NOMO-1 treated with dmso at 0.1 percent for 144 hours (cell line): ENCODE data around the gene RTRAF.

Source experiments
- DNase-seq: peaks from one replicate; lab custom pipeline; 2025; ENCODE audit not compliant: unreplicated experiment; lab: John Stamatoyannopoulos, UW

The RTRAF gene

DNA sequence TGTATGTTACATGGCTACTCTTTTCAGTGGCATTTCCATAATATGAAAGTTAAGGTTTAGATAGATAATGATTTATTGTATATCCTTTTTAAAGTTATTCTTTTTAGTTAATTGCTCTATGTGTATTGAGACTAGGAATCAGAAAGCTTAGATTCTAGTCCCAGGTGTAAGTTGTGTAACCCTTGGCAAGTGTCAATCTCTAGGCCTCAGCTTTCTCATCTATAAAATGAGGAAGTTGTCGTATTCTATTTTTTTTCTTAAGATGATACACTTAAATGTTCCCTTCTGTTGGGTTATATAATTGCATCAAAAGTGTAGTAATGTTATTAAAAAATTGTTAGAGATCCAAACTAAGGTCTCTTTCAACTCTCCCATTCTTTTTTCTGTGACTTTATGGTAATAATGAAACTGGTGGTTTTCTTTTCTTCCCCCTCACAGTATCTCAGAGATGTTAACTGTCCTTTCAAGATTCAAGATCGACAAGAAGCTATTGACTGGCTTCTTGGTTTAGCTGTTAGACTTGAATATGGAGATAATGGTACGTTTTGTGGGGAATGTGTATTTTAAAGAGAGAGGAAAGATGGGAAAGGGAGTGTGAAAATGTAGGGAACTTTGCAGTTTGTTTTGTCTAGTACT, 4.1 kb downstream of the RTRAF start:
- DNase-seq, result no peak

DNA sequence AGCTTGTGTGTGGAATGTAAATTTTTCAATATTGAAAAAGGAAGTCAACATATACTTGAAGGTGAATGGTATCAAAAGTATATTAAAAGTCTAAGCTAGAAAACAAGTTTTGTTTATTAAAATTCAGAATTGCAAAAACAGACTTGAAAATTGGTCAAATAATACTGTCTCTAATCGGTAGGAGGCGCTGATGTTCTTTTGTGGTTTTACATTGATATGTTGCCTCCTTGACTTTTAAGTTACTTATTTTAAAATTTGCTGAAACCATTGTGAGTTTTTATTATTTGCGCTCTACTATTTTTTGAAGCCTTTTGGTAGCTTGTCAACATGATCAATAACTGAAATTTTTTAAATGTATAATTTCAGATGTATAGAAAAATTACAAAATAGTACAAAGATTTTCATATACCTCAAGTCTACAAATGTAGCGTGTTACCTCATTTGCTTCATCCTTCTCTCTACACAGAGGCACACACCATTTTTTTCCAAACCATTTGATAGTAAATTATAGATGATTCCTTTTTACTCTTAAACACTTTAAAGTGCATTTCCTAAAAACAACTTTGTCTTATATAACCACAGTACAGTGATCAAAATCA, 6.9 kb downstream of the RTRAF start:
- DNase-seq, result no peak

GRCh38 chr14:51998348-51998747, 9.0 kb downstream of the RTRAF start:
- DNase-seq, result no peak

DNA sequence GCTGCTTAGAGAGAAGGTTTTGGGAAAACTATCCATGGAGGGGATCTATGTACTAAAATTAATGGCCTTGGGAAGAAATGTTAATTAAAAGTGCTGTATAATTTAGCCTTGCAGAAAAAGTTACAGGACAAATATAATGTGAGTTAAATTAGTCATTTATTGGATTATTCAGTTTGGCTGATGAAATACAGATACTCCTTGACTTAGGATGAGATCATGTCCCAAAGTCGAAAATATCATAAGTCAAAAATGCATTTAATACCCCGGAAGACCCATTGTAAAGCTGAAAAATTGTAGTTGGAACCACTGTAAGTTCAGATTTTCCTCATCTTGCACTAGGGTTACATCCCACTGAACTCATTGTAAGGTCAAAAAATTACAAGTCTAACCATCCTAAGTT, 9.7 kb downstream of the RTRAF start:
- DNase-seq, result no peak

GRCh38 chr14:52000019-52000582, 10.8 kb downstream of the RTRAF start:
- no peak for DNase-seq

DNA sequence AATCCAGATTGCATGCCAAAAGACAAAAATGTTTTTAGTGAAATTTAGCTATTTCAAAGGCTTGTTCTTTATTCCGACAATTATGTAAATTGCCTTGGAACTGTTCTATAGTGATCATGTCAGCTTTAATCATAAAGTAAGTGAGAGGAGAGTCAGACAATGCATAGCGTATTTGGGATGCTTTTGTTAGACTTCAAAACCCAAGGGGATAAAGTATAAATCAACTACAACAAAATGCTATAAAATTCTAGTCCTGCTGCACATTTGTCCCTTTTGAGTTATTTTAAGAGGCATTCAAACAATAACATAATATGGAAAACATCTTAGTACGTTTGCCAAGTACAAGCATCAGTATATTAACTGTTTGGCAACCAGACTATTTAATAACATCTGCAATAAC, 11.3 kb downstream of the RTRAF start:
- DNase-seq, result no peak

GRCh38 chr14:52002542-52002941, 13.2 kb downstream of the RTRAF start:
- DNase-seq, result no peak

GRCh38 chr14:52003324-52003723, 14.0 kb downstream of the RTRAF start:
- DNase-seq, result no peak

- DNase-seq, result no peak
These were observed 16.3 kb downstream of the RTRAF start for GRCh38 chr14:52005625-52006024.

GRCh38 chr14:52006361-52006760, 17.0 kb downstream of the RTRAF start:
- no peak for DNase-seq

- DNase-seq, result no peak
These were observed 17.9 kb downstream of the RTRAF start for GRCh38 chr14:52007211-52007610.

DNA sequence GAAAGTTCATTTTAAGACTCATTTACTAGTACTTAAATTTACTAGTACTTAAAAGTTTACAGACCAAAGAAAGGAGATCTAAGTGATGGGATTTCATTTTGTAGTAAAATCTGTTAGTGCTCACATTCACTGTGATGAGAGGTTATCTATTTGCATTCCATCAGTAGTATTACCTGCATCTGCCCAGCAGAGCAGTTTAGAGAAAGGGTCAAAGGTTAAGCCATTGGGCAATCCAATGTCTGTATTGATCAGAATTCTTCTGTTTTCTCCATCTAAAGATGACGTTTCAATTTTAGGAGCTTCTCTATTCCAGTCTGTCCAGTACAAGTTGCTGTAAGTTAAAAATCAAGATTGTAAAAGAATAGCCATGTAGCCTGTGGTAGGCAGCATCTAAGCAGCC, 18.3 kb downstream of the RTRAF start:
- no peak for DNase-seq

DNA sequence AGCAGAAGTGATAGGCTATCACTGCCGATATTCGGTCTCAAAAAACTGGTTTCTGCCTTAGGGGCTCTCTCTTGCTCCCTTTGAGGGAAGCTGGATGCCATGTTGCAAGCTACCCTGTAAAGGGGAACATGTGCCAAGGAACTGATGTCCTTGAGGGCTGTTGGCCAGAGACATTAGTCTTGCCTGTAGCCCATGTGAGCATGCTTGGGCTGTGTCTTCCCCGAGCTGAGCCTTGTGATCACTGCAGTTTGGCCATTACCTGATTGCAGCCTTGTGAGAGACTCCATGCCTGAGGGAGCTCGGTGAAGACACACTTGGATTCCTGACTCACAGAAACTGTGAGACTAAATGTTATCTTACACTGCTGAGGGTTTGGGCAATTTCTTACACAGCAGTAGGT, 18.8 kb downstream of the RTRAF start:
- no peak for DNase-seq

- DNase-seq, result no peak
These were observed 20.9 kb downstream of the RTRAF start for GRCh38 chr14:52010173-52010693.

GRCh38 chr14:52011523-52011922, 22.2 kb downstream of the RTRAF start:
- no peak for DNase-seq

DNA sequence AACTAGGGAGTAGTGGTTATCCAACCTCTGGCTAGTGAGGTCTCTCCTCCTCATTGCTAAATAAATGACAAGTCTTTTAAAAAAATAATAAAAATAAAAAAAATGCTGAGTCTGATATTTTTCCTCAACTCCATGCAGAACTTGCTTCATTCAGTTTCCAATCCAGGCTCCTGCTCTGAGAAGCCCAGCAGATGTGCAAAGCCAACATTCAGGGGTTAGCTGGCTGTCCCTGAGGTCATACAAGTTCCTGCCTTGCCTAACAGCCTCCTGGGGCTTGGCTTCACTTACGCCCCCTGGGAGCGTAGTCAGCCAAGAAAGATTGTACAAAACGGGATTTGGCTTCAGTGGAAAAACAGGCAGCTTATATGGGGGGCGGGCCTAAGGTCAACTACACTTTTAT, 23.3 kb downstream of the RTRAF start:
- no peak for DNase-seq

DNA sequence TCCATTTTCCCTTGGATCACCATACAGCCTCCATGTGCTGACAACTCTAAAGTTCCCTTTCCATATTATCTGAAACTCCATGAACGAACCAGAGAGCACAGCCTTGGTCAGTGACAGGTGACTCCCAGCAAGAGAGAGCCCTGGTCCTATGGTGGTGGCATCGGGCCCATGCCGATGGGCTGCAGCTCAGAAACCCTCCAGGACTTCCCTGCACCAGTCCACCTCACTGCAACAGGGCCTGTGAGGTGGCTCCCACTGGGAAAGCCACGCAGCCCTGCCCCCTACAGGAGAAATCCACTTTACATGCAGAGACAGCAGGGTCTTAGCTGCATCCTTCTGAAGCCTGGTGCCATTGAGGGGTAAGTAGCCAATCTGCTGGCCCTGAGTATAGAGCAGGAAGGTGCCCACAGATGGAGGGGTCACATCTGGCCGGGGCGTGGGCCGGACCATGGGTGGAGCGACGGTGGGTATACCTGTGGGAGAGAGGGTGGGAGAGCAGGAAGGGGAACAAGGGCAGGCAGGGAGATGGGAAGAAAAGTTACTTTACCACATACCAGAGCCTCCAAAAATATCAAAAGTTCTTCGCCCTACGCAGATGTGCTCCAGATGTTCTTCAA, 24.7 kb downstream of the RTRAF start:
- DNase-seq, result no peak

DNA sequence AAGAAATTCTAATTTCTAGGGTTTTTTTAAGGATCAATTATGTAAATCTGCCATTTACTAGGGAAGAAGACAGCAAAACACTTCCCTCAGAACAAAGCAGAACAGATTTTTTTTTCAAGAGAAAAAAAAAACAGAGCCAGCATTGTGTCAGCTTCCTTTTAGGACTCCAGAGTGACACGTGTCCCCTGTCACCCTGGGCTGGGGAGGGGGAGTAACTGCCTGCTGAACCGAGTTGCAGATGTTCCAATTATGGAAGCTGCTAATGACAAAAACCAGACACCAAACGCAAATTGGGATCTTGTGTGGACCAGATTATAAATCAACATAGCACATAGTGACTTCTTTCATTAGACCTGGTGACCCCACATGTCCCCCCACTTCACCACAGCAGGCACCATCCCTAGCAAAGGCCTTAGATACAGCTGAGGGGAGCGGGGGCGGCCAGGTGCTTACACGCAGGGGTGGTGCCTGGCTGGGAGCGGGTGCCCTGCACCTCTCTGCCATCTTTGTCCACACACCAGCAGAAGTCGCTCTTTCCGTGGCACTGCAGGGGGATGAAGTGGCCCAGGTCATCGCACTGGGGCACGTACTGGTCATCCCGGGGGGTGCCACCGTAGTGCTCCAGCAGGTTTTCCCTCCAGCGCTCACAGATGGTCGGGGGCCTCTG, 25.4 kb downstream of the RTRAF start:
- no peak for DNase-seq

DNA sequence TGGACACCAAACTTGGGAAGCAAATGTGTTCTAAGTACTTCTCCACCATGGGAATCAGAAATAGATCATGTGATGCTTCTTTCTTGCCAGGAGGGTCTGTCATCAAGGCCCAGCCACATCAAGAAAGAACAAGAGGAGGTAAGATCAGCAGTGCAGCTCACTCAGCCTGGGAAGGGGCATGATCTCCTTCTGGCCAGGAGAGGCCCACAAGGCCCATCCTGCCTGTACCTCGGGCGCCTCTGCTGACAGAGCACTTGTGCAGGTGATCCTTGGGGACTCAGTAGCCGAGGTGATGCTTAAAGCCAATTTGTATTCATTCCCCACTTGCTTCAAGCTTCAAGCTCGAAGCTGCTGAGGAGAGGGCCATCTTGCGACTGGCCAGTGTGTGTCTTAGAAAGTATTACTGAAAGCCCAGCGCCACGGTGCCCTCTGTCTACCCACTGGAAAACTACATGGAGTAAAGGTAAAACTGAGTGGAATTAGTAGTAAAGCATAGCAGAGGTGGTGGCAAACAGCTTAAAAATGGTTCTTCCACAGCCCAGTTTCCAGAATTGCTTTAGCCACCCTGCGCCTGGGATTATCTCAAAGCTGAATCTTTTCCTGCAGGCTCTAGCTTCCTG, 26.2 kb downstream of the RTRAF start:
- DNase-seq, result no peak

- DNase-seq, result no peak
These were observed 28.9 kb downstream of the RTRAF start for GRCh38 chr14:52018252-52018651.

- no peak for DNase-seq
These were observed 29.6 kb downstream of the RTRAF start for GRCh38 chr14:52018970-52019369.
